ENCODE data around the gene CASK.
A peak's percentile ranks its signal among the peaks of the same experiment; 100 is the strongest.

The CASK gene

DNA sequence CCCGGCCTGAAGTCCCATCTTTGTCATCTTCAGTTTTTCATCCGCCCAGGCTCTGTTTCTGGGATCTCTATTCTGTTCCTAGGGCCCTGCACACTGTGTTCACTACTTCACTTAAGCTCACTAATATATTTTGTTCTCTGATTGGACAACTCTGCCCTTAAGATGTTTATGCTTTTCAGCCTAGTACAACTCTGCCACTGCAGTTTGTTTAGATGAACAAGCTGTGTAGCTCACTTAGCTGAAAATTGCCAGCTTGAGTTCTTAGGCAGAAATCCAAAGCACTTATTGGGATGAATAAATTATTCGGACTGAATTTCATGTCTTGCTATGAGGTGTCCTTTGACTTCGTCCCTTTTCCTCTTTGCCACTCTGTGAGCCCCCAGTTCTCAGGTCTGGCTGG is 415.4 kb downstream of the CASK start:
- TF ChIP-seq, protein P1, sequence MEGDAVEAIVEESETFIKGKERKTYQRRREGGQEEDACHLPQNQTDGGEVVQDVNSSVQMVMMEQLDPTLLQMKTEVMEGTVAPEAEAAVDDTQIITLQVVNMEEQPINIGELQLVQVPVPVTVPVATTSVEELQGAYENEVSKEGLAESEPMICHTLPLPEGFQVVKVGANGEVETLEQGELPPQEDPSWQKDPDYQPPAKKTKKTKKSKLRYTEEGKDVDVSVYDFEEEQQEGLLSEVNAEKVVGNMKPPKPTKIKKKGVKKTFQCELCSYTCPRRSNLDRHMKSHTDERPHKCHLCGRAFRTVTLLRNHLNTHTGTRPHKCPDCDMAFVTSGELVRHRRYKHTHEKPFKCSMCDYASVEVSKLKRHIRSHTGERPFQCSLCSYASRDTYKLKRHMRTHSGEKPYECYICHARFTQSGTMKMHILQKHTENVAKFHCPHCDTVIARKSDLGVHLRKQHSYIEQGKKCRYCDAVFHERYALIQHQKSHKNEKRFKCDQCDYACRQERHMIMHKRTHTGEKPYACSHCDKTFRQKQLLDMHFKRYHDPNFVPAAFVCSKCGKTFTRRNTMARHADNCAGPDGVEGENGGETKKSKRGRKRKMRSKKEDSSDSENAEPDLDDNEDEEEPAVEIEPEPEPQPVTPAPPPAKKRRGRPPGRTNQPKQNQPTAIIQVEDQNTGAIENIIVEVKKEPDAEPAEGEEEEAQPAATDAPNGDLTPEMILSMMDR (IDR thresholded peaks at IDR 0.05; ENCODE audit: low read depth, low read length, missing control alignments) = no peak
- DNase-seq (ENCODE audit: extremely low read depth, low read depth) = no peak
- no peak overlapping the region for H3K4me3 ChIP-seq (replicated peaks; ENCODE audit: low read depth, low read length)

DNA sequence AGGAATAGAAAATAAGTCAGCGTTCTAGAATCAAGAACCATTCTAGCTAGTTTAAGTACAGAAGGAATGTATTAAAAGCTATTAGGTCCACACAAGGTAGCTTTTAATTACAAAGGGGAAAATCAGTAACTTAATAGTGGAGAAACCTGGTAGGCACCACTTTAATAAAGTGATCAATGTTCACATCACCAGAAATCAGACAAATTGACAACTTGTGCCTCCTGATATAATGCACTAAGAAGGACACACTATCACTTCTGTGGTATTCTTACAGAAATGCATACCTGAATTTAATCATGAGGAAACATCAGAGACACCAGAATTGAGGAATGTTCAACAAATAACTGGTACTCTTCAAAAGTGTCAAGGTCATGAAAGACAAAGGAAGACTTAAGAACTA is 421.4 kb downstream of the CASK start:
- H3K4me3 ChIP-seq (replicated peaks; ENCODE audit: low read depth, low read length) = no peak overlapping the region
- TF ChIP-seq, protein P1 (IDR thresholded peaks at IDR 0.05; ENCODE audit: low read depth, low read length, missing control alignments) = no peak
- no peak for DNase-seq (ENCODE audit: extremely low read depth, low read depth)

DNA sequence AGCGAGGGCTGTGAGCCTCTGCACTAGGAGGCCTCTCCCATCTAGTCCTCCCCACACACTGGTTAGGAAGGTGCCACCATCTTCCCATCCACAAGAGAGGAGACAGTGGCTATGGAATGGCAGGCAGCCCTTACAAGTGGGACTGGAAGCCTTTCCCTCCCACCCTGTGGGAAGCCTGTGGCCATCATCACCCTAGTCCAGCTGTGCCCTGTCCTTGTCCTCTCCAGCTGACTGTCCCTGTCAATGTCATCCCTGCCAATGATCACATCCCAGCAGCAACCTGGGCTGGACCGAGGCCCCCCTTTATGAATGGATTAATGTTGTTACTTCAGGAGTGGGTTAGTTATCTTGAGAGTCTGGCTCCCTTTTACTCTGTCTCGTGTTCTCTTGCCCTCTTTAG is 423.4 kb downstream of the CASK start:
- TF ChIP-seq, protein P1 (IDR thresholded peaks at IDR 0.05; ENCODE audit: low read depth, low read length, missing control alignments) = no peak
- no peak for DNase-seq (ENCODE audit: extremely low read depth, low read depth)
- H3K4me3 ChIP-seq (replicated peaks; ENCODE audit: low read depth, low read length) = no peak overlapping the region

DNA sequence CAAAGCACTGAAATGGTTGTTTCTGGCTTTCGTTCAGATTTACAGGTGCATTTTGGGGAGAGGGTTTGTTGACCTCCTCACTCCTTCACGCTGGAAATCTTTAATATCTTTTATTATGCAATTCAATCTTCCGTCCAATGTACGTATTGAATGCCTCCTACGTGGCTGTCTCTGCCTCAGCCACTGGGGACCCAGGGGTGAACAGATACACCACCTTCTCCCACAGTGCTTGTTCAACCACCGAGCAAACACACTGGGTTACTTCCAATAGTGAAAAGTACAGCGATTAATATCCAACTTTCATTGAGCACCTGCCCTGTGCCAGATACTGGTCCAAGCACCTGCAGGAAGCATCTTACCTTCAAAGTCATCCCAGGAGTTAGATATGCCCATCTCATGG is 424.2 kb downstream of the CASK start:
- DNase-seq (ENCODE audit: extremely low read depth, low read depth) = no peak
- TF ChIP-seq, protein P1 (IDR thresholded peaks at IDR 0.05; ENCODE audit: low read depth, low read length, missing control alignments) = no peak
- no peak overlapping the region for H3K4me3 ChIP-seq (replicated peaks; ENCODE audit: low read depth, low read length)

DNA sequence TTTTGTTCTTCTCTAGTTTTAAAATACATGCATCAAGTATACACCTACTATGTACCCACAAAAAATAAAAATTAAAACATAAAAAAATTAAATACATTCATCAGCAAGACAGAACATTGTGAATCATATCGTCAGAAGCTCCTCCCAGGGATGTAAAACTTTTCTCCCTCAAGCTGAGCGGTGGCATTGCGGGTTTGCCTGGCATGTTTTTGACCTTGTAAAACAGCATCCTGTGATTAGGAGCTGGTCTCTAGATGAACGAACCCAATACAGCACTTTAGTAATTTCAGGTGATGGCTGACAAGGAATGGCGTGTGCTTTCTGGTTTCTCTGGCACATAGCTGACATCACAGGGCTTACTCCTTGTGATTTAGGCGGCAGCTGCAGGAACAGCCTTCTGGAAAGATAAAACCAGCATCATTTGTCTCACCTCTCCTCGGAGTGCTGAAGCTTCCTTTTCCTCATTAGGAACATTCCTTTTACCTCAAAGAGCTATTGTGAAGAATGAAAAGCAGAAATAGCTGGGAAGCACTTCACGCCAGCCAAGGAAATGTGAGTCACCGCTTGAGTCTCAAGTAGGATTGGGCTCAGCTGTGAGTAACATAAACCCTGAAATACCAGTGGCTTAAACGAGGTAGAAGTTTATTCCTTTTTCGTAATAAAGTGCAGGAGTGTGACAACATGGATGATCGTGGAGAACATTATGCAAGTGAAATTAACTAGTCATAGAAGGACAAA is 431.9 kb downstream of the CASK start:
- peak; percentile 41 for DNase-seq (ENCODE audit: extremely low read depth, low read depth)
- TF ChIP-seq, protein P1 (IDR thresholded peaks at IDR 0.05; ENCODE audit: low read depth, low read length, missing control alignments) = no peak
- H3K4me3 ChIP-seq (replicated peaks; ENCODE audit: low read depth, low read length) = no peak overlapping the region

DNA sequence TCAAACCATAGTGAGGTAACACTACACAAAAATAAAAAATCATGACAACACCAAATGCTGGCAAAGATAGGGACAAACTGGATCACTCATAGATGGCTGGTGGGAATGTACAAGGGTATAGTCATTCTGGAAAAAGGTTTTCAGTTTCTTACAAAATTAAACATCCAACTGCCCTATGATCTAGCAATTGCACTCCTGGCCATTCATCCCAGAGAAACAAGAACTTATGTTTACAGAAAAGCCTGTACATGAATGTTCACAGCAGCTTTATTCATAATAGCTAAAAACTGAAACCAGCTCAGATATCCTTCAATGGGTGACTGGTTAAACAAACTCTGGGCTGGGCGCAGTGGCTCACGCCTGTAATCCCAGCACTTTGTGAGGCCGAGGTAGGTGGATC is 432.9 kb downstream of the CASK start:
- no peak overlapping the region for H3K4me3 ChIP-seq (replicated peaks; ENCODE audit: low read depth, low read length)
- no peak for DNase-seq (ENCODE audit: extremely low read depth, low read depth)
- TF ChIP-seq, protein P1 (IDR thresholded peaks at IDR 0.05; ENCODE audit: low read depth, low read length, missing control alignments) = no peak
